ENCODE data around the gene PROCA1.

DNA sequence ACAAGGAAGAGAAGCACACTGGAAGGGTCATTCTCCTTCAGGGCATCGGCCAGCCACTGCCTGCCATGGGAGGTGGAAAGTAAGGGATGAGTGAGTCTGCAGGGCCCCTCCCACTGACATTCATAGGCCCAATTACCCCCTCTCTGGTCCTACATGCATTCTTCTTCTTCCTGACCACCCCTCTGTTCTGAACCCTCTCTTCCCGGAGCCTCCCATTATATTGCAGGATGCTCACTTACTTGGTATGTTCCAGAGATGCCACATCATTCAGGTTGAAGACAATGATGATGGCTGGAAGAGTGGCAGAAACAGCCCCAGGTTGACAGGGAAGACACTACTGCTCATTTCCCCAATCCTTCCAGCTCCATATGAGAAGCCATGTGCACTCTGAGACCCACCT is 3.5 kb upstream of the PROCA1 start:
- TF ChIP-seq, protein P1, sequence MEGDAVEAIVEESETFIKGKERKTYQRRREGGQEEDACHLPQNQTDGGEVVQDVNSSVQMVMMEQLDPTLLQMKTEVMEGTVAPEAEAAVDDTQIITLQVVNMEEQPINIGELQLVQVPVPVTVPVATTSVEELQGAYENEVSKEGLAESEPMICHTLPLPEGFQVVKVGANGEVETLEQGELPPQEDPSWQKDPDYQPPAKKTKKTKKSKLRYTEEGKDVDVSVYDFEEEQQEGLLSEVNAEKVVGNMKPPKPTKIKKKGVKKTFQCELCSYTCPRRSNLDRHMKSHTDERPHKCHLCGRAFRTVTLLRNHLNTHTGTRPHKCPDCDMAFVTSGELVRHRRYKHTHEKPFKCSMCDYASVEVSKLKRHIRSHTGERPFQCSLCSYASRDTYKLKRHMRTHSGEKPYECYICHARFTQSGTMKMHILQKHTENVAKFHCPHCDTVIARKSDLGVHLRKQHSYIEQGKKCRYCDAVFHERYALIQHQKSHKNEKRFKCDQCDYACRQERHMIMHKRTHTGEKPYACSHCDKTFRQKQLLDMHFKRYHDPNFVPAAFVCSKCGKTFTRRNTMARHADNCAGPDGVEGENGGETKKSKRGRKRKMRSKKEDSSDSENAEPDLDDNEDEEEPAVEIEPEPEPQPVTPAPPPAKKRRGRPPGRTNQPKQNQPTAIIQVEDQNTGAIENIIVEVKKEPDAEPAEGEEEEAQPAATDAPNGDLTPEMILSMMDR (IDR thresholded peaks at IDR 0.05): no peak
- TF ChIP-seq POLR2AphosphoS5 (IDR thresholded peaks at IDR 0.05) (no peak), EP300 (IDR thresholded peaks at IDR 0.05) (no peak), POLR2A (IDR thresholded peaks at IDR 0.05) (no peak)
